Measurements from ENCODE around the gene HAUS7.
A peak's percentile ranks its signal among the peaks of the same experiment; 100 is the strongest.

The HAUS7 gene

DNA sequence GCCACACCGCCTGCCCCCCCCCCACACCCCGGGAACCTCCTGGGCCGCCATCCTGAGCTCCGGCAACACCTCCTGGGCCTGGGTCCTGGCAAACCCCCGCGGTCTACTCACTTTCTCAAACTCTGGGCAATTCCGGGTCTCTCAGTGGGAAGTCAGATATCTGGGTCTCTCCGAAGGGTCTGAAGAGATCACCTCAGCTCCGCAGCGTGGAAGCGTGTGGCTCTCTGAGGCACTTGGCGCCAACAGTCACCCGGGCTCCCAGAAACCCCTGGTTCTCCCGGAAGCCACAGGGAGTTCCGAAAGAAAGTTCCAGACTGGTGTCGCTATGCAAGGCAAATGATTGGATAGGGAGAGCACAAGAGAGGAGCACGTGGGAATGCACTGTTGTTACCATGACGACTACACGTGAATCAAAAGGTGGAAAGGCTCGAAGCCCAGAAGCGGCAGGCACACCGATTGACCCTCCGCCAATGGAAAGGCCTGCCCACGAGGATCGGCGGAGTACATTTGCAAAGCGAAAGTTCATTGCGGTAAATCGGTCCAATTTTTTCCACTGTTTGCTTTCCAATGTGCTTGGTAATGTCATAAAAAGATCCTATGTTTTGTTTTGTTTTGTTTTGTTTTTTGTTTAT, 69.1 kb downstream of the HAUS7 start, which contains the start of gene PNMA6E:
Gene PNMA6E, minus strand, starts transcription at position 218 of the 632 bp plus-strand sequence. CDS start 2,501 bp downstream, outside the sequence.
- TF ChIP-seq, protein P1, sequence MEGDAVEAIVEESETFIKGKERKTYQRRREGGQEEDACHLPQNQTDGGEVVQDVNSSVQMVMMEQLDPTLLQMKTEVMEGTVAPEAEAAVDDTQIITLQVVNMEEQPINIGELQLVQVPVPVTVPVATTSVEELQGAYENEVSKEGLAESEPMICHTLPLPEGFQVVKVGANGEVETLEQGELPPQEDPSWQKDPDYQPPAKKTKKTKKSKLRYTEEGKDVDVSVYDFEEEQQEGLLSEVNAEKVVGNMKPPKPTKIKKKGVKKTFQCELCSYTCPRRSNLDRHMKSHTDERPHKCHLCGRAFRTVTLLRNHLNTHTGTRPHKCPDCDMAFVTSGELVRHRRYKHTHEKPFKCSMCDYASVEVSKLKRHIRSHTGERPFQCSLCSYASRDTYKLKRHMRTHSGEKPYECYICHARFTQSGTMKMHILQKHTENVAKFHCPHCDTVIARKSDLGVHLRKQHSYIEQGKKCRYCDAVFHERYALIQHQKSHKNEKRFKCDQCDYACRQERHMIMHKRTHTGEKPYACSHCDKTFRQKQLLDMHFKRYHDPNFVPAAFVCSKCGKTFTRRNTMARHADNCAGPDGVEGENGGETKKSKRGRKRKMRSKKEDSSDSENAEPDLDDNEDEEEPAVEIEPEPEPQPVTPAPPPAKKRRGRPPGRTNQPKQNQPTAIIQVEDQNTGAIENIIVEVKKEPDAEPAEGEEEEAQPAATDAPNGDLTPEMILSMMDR (IDR thresholded peaks at IDR 0.05; ENCODE audit: low read depth, low read length): no peak

DNA sequence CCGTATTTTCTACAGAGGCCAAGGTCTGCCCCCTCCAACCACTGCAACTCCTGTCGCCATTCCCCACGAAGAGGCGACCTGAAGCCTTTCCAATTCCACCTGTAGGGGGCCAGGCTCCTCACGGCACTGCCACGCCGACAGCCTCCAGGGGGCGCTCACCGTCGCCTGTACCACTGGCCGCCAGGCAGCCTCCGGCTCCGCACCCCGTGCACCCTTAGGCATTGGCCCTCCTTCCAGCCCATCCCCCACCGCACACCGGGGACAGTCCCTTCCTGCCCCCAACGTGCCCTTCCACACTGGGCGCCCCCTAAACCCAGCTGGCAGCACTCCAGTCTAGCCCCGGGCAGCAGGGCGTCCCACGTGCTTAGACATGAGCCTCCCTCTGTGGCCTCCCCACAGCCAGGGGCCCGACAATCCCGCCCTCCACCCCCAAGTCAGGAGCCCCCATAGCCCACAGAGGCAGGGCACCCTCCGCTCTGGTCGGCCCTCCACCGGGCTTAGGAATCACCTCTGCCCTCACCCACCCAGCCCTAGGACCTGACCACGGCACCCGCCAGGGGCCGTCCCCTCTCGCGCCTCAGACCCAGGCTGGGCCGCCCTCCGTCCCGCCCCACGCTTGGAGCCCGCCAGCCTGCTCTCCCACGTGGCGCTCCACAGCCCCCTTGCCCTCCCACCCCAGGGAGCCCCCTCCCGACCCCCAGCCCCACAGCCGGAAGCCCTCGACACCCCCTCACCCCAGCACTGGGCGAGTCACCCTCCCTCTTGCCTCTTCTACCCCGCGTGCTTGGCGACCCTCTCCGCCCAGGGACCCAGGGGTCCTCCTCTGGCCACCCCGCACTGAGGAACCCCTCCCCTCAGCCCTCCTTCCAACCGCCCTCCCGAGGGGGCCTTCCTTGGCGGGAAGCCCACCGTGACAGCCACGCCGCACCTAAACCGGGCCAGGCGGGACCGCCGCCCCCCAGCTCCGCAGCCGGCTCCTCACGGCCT, 69.9 kb downstream of the HAUS7 start:
- Histone ChIP-seq H3K9me3 (no peaks in the 10 kb centered on the region), H3K4me1 (no peaks in the 10 kb centered on the region), H3K4me3 (ENCODE audit: low read depth, low read length) (no peak overlapping the region), H3K27me3 (no peaks in the 10 kb centered on the region; the same call in 1 of the 2 replicates), H3K36me3 (no peaks in the 10 kb centered on the region)
- TF ChIP-seq, protein P1 (IDR thresholded peaks at IDR 0.05; ENCODE audit: low read depth, low read length): peak; percentile 95
- DNase-seq: peak; percentile 72

More for the DNA sequence above, 69.1 kb downstream of the HAUS7 start, which contains the start of gene PNMA6E:
- Histone ChIP-seq H3K9me3 (no peaks in the 10 kb centered on the region), H3K36me3 (no peaks in the 10 kb centered on the region), H3K4me3 (ENCODE audit: low read depth, low read length) (no peak within 1 kb of the TSS), H3K27me3 (no peaks in the 10 kb centered on the region; the same call in 1 of the 2 replicates), H3K4me1 (no peaks in the 10 kb centered on the region)
- DNase-seq: no peak

DNA sequence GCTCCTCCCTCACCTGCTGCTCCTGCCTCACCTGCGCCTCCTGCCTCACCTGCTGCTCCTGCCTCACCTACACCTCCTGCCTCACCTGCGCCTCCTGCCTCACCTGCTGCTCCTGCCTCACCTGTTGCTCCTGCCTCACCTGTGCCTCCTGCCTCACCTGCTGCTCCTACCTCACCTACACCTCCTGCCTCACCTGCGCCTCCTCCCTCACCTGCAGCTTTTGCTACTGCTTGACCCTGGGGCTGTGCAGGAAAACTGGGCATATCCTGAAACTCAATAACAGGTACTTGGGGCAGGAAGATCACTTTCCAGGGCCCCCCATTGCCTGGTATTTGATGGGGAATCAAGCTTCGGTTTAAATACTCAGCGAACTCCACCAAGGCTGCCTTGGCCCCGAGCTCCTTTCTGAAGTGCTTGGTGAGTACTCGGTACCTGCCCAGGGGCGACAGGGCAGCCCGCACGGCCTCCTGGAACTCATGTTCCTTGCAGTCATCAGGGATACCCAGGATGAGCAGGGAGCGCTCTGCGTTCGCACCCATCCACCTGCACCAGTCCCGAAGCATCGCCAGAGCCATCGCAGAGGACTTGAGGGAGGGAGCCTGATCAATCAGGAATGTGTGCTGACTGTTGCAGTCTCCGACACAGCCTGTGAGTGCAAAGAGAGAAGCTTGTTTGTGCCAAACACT, 72.0 kb downstream of the HAUS7 start:
- Histone ChIP-seq H3K4me3 (ENCODE audit: low read depth, low read length) (no peak overlapping the region), H3K4me1 (no peaks in the 10 kb centered on the region), H3K36me3 (no peaks in the 10 kb centered on the region), H3K27me3 (no peaks in the 10 kb centered on the region), H3K9me3 (no peaks in the 10 kb centered on the region)
- TF ChIP-seq, protein P1 (IDR thresholded peaks at IDR 0.05; ENCODE audit: low read depth, low read length): no peak
- no peak for DNase-seq
